SH-SY5Y (cell line): Measurements from ENCODE around the gene TRIB2.

Experiments used
- GATA2 ChIP-seq: IDR thresholded peaks from 2 replicates; pipeline ENCODE4 v1.6.1; 2011; ENCODE audit warnings: mild to moderate bottlenecking, low read depth, low read length
- GATA3 ChIP-seq: IDR thresholded peaks from 2 replicates; pipeline ENCODE4 v1.6.1; 2011; ENCODE audit warnings: low read depth, mild to moderate bottlenecking, low read length, moderate library complexity

DNA sequence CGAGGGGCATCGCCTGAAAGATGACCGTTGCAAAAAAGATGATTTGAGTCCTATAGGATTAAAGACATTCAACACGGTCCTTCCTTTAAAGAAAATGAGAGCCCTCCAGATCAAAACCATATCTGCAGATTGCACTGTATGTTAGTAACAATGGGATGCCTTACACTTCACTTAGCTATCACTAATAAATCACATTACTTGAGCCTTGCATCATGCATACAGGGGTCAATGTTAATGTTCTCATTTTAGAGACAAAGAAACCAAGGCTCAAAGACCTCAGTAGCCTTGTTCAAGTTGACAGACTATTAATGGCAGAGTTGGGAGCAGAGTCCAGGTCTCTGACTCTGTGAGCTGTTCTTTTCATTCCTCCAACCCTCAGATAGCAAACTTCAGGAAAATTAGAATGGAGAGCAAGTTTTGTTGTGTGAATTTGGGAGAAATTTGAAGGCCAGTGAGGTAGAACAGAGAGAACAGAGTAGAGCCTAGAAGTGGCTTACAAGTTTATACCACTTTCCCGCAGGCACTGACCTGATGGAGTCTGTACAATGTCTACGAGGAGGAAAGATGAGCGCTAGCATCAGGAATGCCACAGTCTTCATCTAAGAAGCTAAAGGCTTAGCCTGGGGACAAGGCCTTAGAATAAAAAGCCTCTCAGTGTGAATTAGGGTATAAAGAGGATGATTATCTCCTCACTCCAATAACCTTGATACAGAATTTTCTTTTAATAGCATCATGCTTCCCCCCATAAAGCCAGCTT lies 48.3 kb downstream of the TRIB2 start:
- no peak for TF ChIP-seq GATA2
- TF ChIP-seq GATA3: no peak
